Adipose tissue (tissue), 3 donors: ENCODE data around the gene RFTN1. TPM values are rescaled to one million over a fixed set of nuclear protein-coding genes. Genes with fewer than 3 reads are reported as not detected.

Source experiments
- H3K27ac ChIP-seq: one replicate; pipeline ENCODE4 v1.5.1; 2013; ENCODE audit warnings: low read depth, low read length
- WGBS, 3 donors: extraction: QIAGEN DNeasy Blood & Tissue Kit; methylation state at CpG; one replicate each; pipeline ENCODE4 v1.1.7; 2013; 5-methylcytosine and 5-hydroxymethylcytosine counted together
- polyA plus RNA-seq, 3 donors: library from polyadenylated mRNA; stranded (reverse); fragments of 200-250 nt; gene quantifications; one replicate each; pipeline ENCODE4 v1.2.3, GENCODE V29; 2013
- donor health status: healthy with polysubstance abuse.
- donor health status: Bipolar disorder and iron deficiency.
- donor health status: healthy.

Gene RFTN1
- polyA plus RNA-seq, 3 donors, result 5.7 to 46.0 (median 44.4) TPM

- H3K27ac ChIP-seq, result no peak overlapping the region
- 84 to 94% (median 92%) methylated on average over 6 of the region's 6 CpGs for WGBS, 3 donors
Observed at GRCh38 chr3:16406166-16406565, 107.3 kb downstream of the RFTN1 start.

GRCh38 chr3:16404349-16404895 lies 109.1 kb downstream of the RFTN1 start:
- no peak overlapping the region for H3K27ac ChIP-seq
- WGBS, 3 donors, result 93 to 95% (median 93%) methylated on average over 6 of the region's 6 CpGs

- 81 to 88% (median 87%) methylated on average over 6 of the region's 6 CpGs for WGBS, 3 donors
Observed at GRCh38 chr3:16402451-16402850, 111.0 kb downstream of the RFTN1 start.

GRCh38 chr3:16401273-16401672 lies 112.2 kb downstream of the RFTN1 start:
- 75 to 84% (median 76%) methylated on average over 5 of the region's 5 CpGs for WGBS, 3 donors

More at GRCh38 chr3:16402451-16402850, 111.0 kb downstream of the RFTN1 start:
- no peak overlapping the region for H3K27ac ChIP-seq

GRCh38 chr3:16400106-16400931 lies 113.2 kb downstream of the RFTN1 start:
- H3K27ac ChIP-seq, result no peak overlapping the region

More at GRCh38 chr3:16401273-16401672, 112.2 kb downstream of the RFTN1 start:
- no peak overlapping the region for H3K27ac ChIP-seq

GRCh38 chr3:16399473-16399872 lies 114.0 kb downstream of the RFTN1 start:
- WGBS, 3 donors, result 42 to 49% (median 47%) methylated on average over 6 of the region's 6 CpGs
- H3K27ac ChIP-seq, result no peak overlapping the region

More at GRCh38 chr3:16400106-16400931, 113.2 kb downstream of the RFTN1 start:
- WGBS, 3 donors, result 78 to 87% (median 82%) methylated on average over 11 of the region's 11 CpGs

- no peak overlapping the region for H3K27ac ChIP-seq
- 37 to 55% (median 46%) methylated on average over 2 of the region's 2 CpGs for WGBS, 3 donors
Observed at GRCh38 chr3:16398648-16399047, 114.9 kb downstream of the RFTN1 start.

- H3K27ac ChIP-seq, result no peak overlapping the region
- WGBS, 3 donors, result 56 to 84% (median 82%) methylated on average over 4 of the region's 4 CpGs
Observed at GRCh38 chr3:16396202-16396601, 117.3 kb downstream of the RFTN1 start.

GRCh38 chr3:16395212-16395611 lies 118.3 kb downstream of the RFTN1 start:
- 32 to 57% (median 49%) methylated on average over 3 of the region's 3 CpGs for WGBS, 3 donors

GRCh38 chr3:16394639-16395038 lies 118.9 kb downstream of the RFTN1 start:
- 0% methylated on average over 1 of the region's 1 CpG for WGBS, 3 donors
- no peak overlapping the region for H3K27ac ChIP-seq

More at GRCh38 chr3:16395212-16395611, 118.3 kb downstream of the RFTN1 start:
- H3K27ac ChIP-seq, result no peak overlapping the region

GRCh38 chr3:16392717-16393116 lies 120.8 kb downstream of the RFTN1 start:
- H3K27ac ChIP-seq, result no peak overlapping the region
- WGBS, 3 donors, result 63 to 76% (median 75%) methylated on average over 1 of the region's 1 CpG

- no peak overlapping the region for H3K27ac ChIP-seq
- 51 to 63% (median 60%) methylated on average over 1 of the region's 1 CpG for WGBS, 3 donors
Observed at GRCh38 chr3:16392065-16392464, 121.4 kb downstream of the RFTN1 start.

GRCh38 chr3:16390581-16390980 lies 122.9 kb downstream of the RFTN1 start:
- 59 to 76% (median 68%) methylated on average over 2 of the region's 2 CpGs for WGBS, 3 donors

GRCh38 chr3:16388850-16389441 lies 124.6 kb downstream of the RFTN1 start:
- H3K27ac ChIP-seq, result no peak overlapping the region
- WGBS, 3 donors, result 54 to 73% (median 62%) methylated on average over 3 of the region's 3 CpGs

More at GRCh38 chr3:16390581-16390980, 122.9 kb downstream of the RFTN1 start:
- H3K27ac ChIP-seq, result no peak overlapping the region

GRCh38 chr3:16386561-16386960 lies 126.9 kb downstream of the RFTN1 start:
- H3K27ac ChIP-seq, result no peak overlapping the region
- 70 to 83% (median 77%) methylated on average over 4 of the region's 4 CpGs for WGBS, 3 donors

- 79 to 90% (median 88%) methylated on average over 5 of the region's 5 CpGs for WGBS, 3 donors
Observed at GRCh38 chr3:16385151-16385550, 128.3 kb downstream of the RFTN1 start.

GRCh38 chr3:16383864-16384263 lies 129.6 kb downstream of the RFTN1 start:
- H3K27ac ChIP-seq, result no peak overlapping the region
- WGBS, 3 donors, result 92 to 97% (median 96%) methylated on average over 1 of the region's 1 CpG

More at GRCh38 chr3:16385151-16385550, 128.3 kb downstream of the RFTN1 start:
- no peak overlapping the region for H3K27ac ChIP-seq

GRCh38 chr3:16382845-16383244 lies 130.7 kb downstream of the RFTN1 start:
- WGBS, 3 donors, result 84 to 96% (median 92%) methylated on average over 5 of the region's 5 CpGs
- no peak overlapping the region for H3K27ac ChIP-seq

GRCh38 chr3:16381426-16381825 lies 132.1 kb downstream of the RFTN1 start:
- 77 to 94% (median 83%) methylated on average over 4 of the region's 4 CpGs for WGBS, 3 donors
- no peak overlapping the region for H3K27ac ChIP-seq
